Fibroblast of lung (primary cell): Measurements from ENCODE around the gene DHH. TPM values are rescaled to one million over a fixed set of nuclear protein-coding genes. Genes with fewer than 3 reads are reported as not detected.

Experiments used
- DNase-seq, 2 donors: peaks; one replicate each; pipeline versions ENCODE4 v3.0.0 to v3.0.0-alpha.2; 2010; ENCODE audit warnings: low read depth in 2 of 2
- H2AFZ ChIP-seq: 2 replicates; pipeline ENCODE4 v1.5.1; 2012; ENCODE audit warnings: low read length, control low read depth, inconsistent platforms
- H3K27ac ChIP-seq: 2 replicates; pipeline ENCODE4 v1.5.1; 2011; ENCODE audit warnings: low read length, control low read depth; ENCODE audit not compliant: insufficient read depth
- H3K27me3 ChIP-seq: 2 replicates; pipeline ENCODE4 v1.5.1; 2011; ENCODE audit warnings: mild to moderate bottlenecking, low read length; ENCODE audit not compliant: control insufficient read depth, insufficient read depth
- H3K36me3 ChIP-seq: 2 replicates; pipeline ENCODE4 v1.5.1; 2011; ENCODE audit warnings: low read length; ENCODE audit not compliant: control insufficient read depth, insufficient read depth
- H3K4me1 ChIP-seq: 2 replicates; pipeline ENCODE4 v1.5.1; 2011; ENCODE audit warnings: low read length; ENCODE audit not compliant: control insufficient read depth, insufficient read depth; ENCODE audit errors: extremely low read depth
- H3K4me2 ChIP-seq: 2 replicates; pipeline ENCODE4 v1.5.1; 2011; ENCODE audit warnings: low read length, control low read depth; ENCODE audit not compliant: insufficient read depth; ENCODE audit errors: extremely low read depth
- H3K4me3 ChIP-seq, 4 experiments: fragments of 200-600 bp in 1 of 4; sonication (generic) in 1 of 4; replicated peaks in 1 of 4; 2 replicates each; pipeline ENCODE4 v1.5.1; 2011 to 2016; ENCODE audit warnings: low read length in 4 of 4, low read depth in 3 of 4, mild to moderate bottlenecking in 3 of 4, control low read depth in 2 of 4, inconsistent platforms in 1 of 4, mixed read lengths in 1 of 4; ENCODE audit not compliant: insufficient read depth in 1 of 4; ENCODE audit errors: control extremely low read depth in 1 of 4
- H3K79me2 ChIP-seq: 2 replicates; pipeline ENCODE4 v1.5.1; 2012; ENCODE audit warnings: mild to moderate bottlenecking, low read length, inconsistent platforms; ENCODE audit not compliant: control insufficient read depth, insufficient read depth
- H3K9ac ChIP-seq: 2 replicates; pipeline ENCODE4 v1.5.1; 2011; ENCODE audit warnings: mild to moderate bottlenecking, low read length, control low read depth; ENCODE audit not compliant: insufficient read depth
- H3K9me3 ChIP-seq: 2 replicates; pipeline ENCODE4 v1.5.1; 2012; ENCODE audit warnings: low read depth, low read length; ENCODE audit not compliant: control insufficient read depth, insufficient read depth
- H4K20me1 ChIP-seq: 2 replicates; pipeline ENCODE4 v1.5.1; 2011; ENCODE audit warnings: low read length; ENCODE audit not compliant: control insufficient read depth, insufficient read depth; ENCODE audit errors: extremely low read depth
- CTCF ChIP-seq, 2 donors: IDR thresholded peaks in 1 of 2; conservative IDR thresholded peaks in 1 of 2; 1 replicate in 1 of 2; 2 replicates in 1 of 2; pipeline ENCODE4 v1.5.1; 2011 to 2012; ENCODE audit warnings: low read length in 2 of 2, control low read depth in 1 of 2, inconsistent platforms in 1 of 2, low read depth in 1 of 2, mild to moderate bottlenecking in 1 of 2
- EZH2 ChIP-seq: IDR thresholded peaks from 2 replicates; pipeline ENCODE4 v1.5.1; 2012; ENCODE audit warnings: low read length, control low read depth, mild to moderate bottlenecking; ENCODE audit errors: missing control alignments
- polyA plus RNA-seq, 2 donors: library from polyadenylated mRNA; depleted of rRNA in 1 of 2; stranded (reverse) in 1 of 2; unstranded in 1 of 2; fragments of >200 nt; gene quantifications; 2 replicates each; pipeline ENCODE4 v1.2.1, GENCODE V29; 2011 to 2012; ENCODE audit warnings: missing spikeins in 1 of 2
- total RNA-seq: library from RNA; depleted of rRNA; stranded (reverse); fragments of >200 nt; gene quantifications from 2 replicates; pipeline ENCODE4 v1.2.1, GENCODE V29; 2014

DHH gene
- total and polyA plus RNA-seq, 2 donors (not counting 1 experiment from before 2014, with no cell fraction given): under 0.01 to 0.01 TPM

GRCh38 chr12:49049566-49050224 lies 44.9 kb downstream of the DHH start:
- no peak overlapping the region for H3K4me2 ChIP-seq
- H3K27ac ChIP-seq: no peak overlapping the region
- H3K27me3 ChIP-seq: no peaks in the 10 kb centered on the region
- H4K20me1 ChIP-seq: peaks cover 3% of the 10 kb centered on the region
- no peak for TF ChIP-seq EZH2
- TF ChIP-seq CTCF (conservative IDR thresholded peaks at IDR 0.05 in 1 of 2, IDR thresholded peaks at IDR 0.05 in 1 of 2; ENCODE audit: low read depth in 1 of 2, low read length in 2 of 2): no peak
- H3K9me3 ChIP-seq: no peaks in the 10 kb centered on the region
- no peak overlapping the region for H3K9ac ChIP-seq
- peaks cover 60% of the 10 kb centered on the region for H3K36me3 ChIP-seq
- H2AFZ ChIP-seq: no peak overlapping the region
- peaks cover 3% of the 10 kb centered on the region for H3K4me1 ChIP-seq
- DNase-seq: peak; percentile 51 to 79
- H3K79me2 ChIP-seq: peaks cover 18% of the 10 kb centered on the region
- no peak overlapping the region for H3K4me3 ChIP-seq

- Histone ChIP-seq H3K4me3 (no peak overlapping the region), H3K9me3 (no peaks in the 10 kb centered on the region), H3K27me3 (no peaks in the 10 kb centered on the region), H3K79me2 (peaks cover 10% of the 10 kb centered on the region), H3K9ac (no peak overlapping the region), H4K20me1 (peaks cover 3% of the 10 kb centered on the region), H3K27ac (no peak overlapping the region), H3K4me2 (no peak overlapping the region), H3K36me3 (peaks cover 60% of the 10 kb centered on the region), H2AFZ (no peak overlapping the region), H3K4me1 (peaks cover 3% of the 10 kb centered on the region)
- TF ChIP-seq EZH2: no peak
- TF ChIP-seq CTCF (conservative IDR thresholded peaks at IDR 0.05 in 1 of 2, IDR thresholded peaks at IDR 0.05 in 1 of 2; ENCODE audit: low read depth in 1 of 2, low read length in 2 of 2): no peak
- no peak for DNase-seq
Measured at GRCh38 chr12:49048953-49049352, 45.6 kb downstream of the DHH start.

- TF ChIP-seq EZH2: no peak
- no peak for TF ChIP-seq CTCF (conservative IDR thresholded peaks at IDR 0.05 in 1 of 2, IDR thresholded peaks at IDR 0.05 in 1 of 2; ENCODE audit: low read depth in 1 of 2, low read length in 2 of 2)
- Histone ChIP-seq H3K27ac (no peak overlapping the region), H4K20me1 (no peaks in the 10 kb centered on the region), H2AFZ (no peak overlapping the region), H3K9me3 (no peaks in the 10 kb centered on the region), H3K79me2 (no peaks in the 10 kb centered on the region), H3K9ac (no peak overlapping the region), H3K36me3 (peaks cover 66% of the 10 kb centered on the region), H3K4me3 (no peak overlapping the region), H3K4me1 (peaks cover 3% of the 10 kb centered on the region), H3K27me3 (no peaks in the 10 kb centered on the region), H3K4me2 (no peak overlapping the region)
- no peak for DNase-seq
Measured at GRCh38 chr12:49046129-49046895, 48.3 kb downstream of the DHH start.
